Tibial nerve (tissue), 4 donors: ENCODE measurements around the gene C5. TPM values are rescaled to one million over a fixed set of nuclear protein-coding genes. Genes with fewer than 3 reads are reported as not detected.

Experiments used
- DNase-seq, 2 donors: peaks; one replicate each; pipeline ENCODE4 v3.0.0-alpha.2; 2019; ENCODE audit warnings: low spot score in 2 of 2
- H3K27ac ChIP-seq, 4 donors: fragments of 200-600 bp; sonication (generic) in 3 of 4; one replicate each; pipeline ENCODE4 v1.5.1; 2017 to 2019; ENCODE audit warnings: mild to moderate bottlenecking in 1 of 4
- H3K27me3 ChIP-seq, 2 donors: fragments of 200-600 bp; sonication (generic) in 1 of 2; one replicate each; pipeline versions ENCODE4 v1.5.1 to v1.6.0; 2017 to 2019
- H3K36me3 ChIP-seq, 3 donors: fragments of 200-600 bp; sonication (generic); one replicate each; pipeline ENCODE4 v1.5.1; 2018 to 2019
- H3K4me1 ChIP-seq, 4 donors: fragments of 200-600 bp; sonication (generic) in 3 of 4; one replicate each; pipeline ENCODE4 v1.5.1; 2017 to 2019
- H3K4me3 ChIP-seq, 4 donors: fragments of 200-600 bp; sonication (generic) in 3 of 4; one replicate each; pipeline ENCODE4 v1.5.1; 2017 to 2019; ENCODE audit warnings: mild to moderate bottlenecking in 1 of 4, moderate library complexity in 1 of 4
- H3K9me3 ChIP-seq, 4 donors: fragments of 200-600 bp; sonication (generic) in 3 of 4; one replicate each; pipeline ENCODE4 v1.5.1; 2017 to 2019
- EP300 ChIP-seq, 2 donors: sonication (generic); formaldehyde crosslinking; IDR thresholded peaks; one replicate each; pipeline ENCODE4 v1.6.1; 2017; ENCODE audit warnings: antibody characterized with exemption in 2 of 2, mild to moderate bottlenecking in 1 of 2
- POLR2A ChIP-seq, 2 donors: fragments of 450-650 bp; IDR thresholded peaks; one replicate each; pipeline ENCODE4 v1.6.1; 2017; ENCODE audit warnings: antibody characterized with exemption in 2 of 2, mild to moderate bottlenecking in 2 of 2, moderate library complexity in 2 of 2
- WGBS, 2 donors: methylation state at CpG; one replicate each; pipeline ENCODE4 v1.1.5; 2018; 5-methylcytosine and 5-hydroxymethylcytosine counted together
- total RNA-seq, 4 donors: library from RNA; depleted of rRNA; stranded (reverse); fragments of >200 nt; gene quantifications; one replicate each; pipeline ENCODE4 v1.1.0, GENCODE V29; 2016
- TF ChIP-seq, protein P1 (sequence below), 5 experiments: fragments of 200-600 bp in 3 of 5; fragments of 450-650 bp in 2 of 5; sonication (generic) in 3 of 5; IDR thresholded peaks; one replicate each; pipeline ENCODE4 v1.5.1; 2016 to 2019; ENCODE audit warnings: antibody characterized with exemption in 5 of 5, mild to moderate bottlenecking in 3 of 5, moderate library complexity in 2 of 5

The C5 gene
- total RNA-seq, 4 donors from 2014 or later = 18.9 to 33.0 (median 23.2) TPM

DNA sequence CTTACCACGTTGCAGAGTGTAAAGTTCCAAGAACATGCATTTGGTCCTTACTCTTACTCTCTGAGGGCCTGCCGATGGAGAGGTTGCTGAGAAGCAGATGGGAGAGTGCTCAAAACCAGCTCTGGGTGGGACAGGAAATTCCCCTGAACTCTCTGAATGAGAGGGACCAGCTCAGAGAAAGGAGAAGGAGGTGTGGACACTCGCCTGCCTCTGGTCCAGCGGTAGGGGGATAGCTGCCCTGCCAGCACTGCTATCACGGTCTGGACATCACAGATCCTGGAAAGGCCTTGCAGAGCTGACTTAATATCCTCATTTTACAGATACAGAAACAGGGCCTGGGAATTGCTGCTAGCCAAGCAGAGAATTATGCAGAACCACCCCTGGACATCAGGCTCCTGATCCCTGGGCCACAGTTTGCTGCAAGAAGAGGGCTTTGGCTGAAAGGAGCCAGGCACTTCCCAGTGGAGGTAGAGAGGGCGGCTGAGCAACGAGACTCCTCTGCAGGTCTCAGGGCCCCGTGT, 128.4 kb downstream of the C5 start:
- no peaks in the 10 kb centered on the region for H3K36me3 ChIP-seq
- no peaks in the 10 kb centered on the region for H3K27me3 ChIP-seq
- no peaks in the 10 kb centered on the region for H3K9me3 ChIP-seq
- no peak overlapping the region for H3K4me3 ChIP-seq
- DNase-seq = no peak
- peaks cover 3 to 62% (median 40%) of the 10 kb centered on the region in 4 donors for H3K4me1 ChIP-seq
- WGBS, 2 donors = 45 to 48% methylated on average over 8 of the region's 8 CpGs
- no peak for TF ChIP-seq POLR2A (IDR thresholded peaks at IDR 0.05)
- no peak for TF ChIP-seq EP300 (IDR thresholded peaks at IDR 0.05)
- TF ChIP-seq, protein P1, sequence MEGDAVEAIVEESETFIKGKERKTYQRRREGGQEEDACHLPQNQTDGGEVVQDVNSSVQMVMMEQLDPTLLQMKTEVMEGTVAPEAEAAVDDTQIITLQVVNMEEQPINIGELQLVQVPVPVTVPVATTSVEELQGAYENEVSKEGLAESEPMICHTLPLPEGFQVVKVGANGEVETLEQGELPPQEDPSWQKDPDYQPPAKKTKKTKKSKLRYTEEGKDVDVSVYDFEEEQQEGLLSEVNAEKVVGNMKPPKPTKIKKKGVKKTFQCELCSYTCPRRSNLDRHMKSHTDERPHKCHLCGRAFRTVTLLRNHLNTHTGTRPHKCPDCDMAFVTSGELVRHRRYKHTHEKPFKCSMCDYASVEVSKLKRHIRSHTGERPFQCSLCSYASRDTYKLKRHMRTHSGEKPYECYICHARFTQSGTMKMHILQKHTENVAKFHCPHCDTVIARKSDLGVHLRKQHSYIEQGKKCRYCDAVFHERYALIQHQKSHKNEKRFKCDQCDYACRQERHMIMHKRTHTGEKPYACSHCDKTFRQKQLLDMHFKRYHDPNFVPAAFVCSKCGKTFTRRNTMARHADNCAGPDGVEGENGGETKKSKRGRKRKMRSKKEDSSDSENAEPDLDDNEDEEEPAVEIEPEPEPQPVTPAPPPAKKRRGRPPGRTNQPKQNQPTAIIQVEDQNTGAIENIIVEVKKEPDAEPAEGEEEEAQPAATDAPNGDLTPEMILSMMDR (IDR thresholded peaks at IDR 0.05) = no peak
- peak overlapping the region; percentile 46 to 95 (median 86) for H3K27ac ChIP-seq

GRCh38 chr9:120920806-120921178, 129.3 kb downstream of the C5 start:
- no peak for TF ChIP-seq EP300 (IDR thresholded peaks at IDR 0.05)
- no peak for TF ChIP-seq POLR2A (IDR thresholded peaks at IDR 0.05)
- TF ChIP-seq, protein P1 (IDR thresholded peaks at IDR 0.05) = no peak
- H3K27me3 ChIP-seq = no peaks in the 10 kb centered on the region
- 59 to 70% methylated on average over 3 of the region's 3 CpGs for WGBS, 2 donors
- H3K9me3 ChIP-seq = no peaks in the 10 kb centered on the region
- peaks cover 4 to 66% (median 48%) of the 10 kb centered on the region in 4 donors for H3K4me1 ChIP-seq
- DNase-seq = no peak
- no peaks in the 10 kb centered on the region for H3K36me3 ChIP-seq
- peak overlapping the region; percentile 60 to 95 (median 86) for H3K27ac ChIP-seq
- no peak overlapping the region for H3K4me3 ChIP-seq

DNA sequence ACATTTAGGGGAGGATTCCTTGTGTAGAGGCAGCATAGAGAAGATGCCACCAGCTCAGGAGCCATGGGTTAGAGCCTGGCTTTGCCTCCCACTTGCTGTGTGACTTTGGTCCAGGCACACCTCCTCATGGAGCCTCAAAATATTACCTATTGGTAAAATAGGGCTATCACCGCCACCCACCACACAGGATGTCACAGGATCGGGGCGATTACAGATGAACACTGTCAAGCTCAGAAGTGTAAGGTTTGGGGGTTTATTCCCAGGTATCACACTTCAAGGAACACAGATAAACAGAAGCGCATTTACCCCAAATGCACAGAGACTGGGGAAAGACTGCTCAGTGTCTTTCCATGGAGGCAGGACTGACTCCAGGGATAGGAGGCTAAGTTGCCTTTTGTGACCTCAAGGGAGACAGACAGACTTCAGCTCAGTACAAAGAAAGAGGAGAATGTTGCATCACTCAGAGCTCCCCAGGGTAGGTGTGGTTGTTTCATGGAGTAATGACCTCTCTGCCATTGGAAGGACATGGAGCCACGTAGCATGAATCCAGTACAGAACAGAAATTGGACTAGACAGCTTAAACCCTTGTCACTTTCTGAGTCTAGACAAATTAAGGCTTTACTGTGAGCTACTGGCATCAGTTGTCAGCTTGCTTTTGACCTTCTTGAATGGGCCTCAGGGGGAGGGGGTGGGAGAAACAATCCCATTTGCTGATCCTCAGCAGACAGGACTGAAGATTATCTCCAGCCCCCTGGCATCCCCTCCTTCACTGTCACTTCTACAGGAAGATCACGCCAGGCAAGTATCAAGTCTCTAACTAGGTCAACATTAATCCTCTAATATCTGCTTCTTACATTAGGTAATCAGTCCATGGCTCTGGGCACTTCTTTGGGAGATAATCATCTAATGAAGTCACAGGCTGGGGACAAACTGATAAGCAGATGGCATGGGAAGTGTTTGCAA, 130.0 kb downstream of the C5 start:
- H3K27ac ChIP-seq = peak overlapping the region; percentile 60 to 95 (median 86)
- 85 to 92% methylated on average over 6 of the region's 6 CpGs for WGBS, 2 donors
- DNase-seq = peak; percentile 63 to 75
- H3K9me3 ChIP-seq = no peaks in the 10 kb centered on the region
- H3K4me1 ChIP-seq = peaks cover 5 to 70% (median 53%) of the 10 kb centered on the region in 4 donors
- H3K27me3 ChIP-seq = no peaks in the 10 kb centered on the region
- TF ChIP-seq EP300 (IDR thresholded peaks at IDR 0.05) (peak in 1 of 2 donors; percentile 64), POLR2A (IDR thresholded peaks at IDR 0.05) (no peak)
- no peaks in the 10 kb centered on the region for H3K36me3 ChIP-seq
- no peak overlapping the region for H3K4me3 ChIP-seq

DNA sequence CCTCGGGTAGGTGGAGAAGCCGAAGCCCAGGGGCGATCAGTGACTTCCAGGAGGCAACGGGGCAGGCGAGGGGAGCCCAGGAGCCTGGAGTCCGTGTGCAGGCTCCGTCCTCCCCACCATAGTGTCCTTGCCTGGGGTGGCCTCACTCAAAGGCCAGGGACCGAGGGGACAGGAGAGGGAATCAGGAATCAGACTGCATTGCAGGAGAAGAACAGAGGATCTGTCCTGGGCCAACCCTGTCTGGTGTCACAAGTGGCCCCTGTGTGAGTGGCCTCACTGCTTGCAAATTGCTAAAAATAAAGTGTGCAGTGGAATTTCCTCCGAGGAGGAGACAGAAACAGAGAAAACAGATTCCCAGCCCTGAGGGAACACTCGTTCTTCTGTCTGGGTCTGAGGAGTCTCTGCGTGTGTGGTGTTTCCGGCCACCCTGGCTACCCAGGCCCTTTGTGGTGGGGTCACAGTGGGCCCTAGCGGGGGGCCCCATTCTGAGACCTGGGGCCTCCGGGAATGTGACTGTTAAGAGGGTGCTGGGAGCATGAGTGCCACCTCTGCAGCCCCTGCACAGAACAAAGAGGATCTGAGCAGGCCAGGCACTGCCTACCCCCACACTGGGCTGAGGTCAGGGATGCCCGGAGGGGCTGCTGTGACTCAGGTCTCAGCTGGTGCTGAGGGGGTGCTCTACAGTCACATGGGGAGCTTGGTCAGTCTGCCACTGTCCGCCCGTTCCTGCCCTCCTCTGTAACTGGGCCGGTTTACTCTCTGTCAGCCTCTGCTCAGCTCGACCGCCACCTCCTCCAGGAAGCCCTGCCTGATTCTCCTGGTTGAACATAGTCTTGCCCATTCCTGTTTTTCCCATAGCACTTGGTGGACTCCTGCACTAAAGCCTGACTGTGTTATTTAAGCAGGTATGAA, 130.9 kb downstream of the C5 start:
- Histone ChIP-seq H3K36me3 (no peaks in the 10 kb centered on the region), H3K9me3 (no peaks in the 10 kb centered on the region), H3K4me1 (peaks cover 5 to 79% (median 62%) of the 10 kb centered on the region in 4 donors), H3K4me3 (no peak overlapping the region), H3K27ac (peak overlapping the region; percentile 60 to 95 (median 86)), H3K27me3 (no peaks in the 10 kb centered on the region)
- WGBS, 2 donors = 38 to 43% methylated on average over 18 to 20 of the region's 20 CpGs
- TF ChIP-seq EP300 (IDR thresholded peaks at IDR 0.05) = peak in 1 of 2 donors; percentile 61
- TF ChIP-seq, protein P1 (IDR thresholded peaks at IDR 0.05) = no peak
- peak in 1 of 2 donors; percentile 21 for TF ChIP-seq POLR2A (IDR thresholded peaks at IDR 0.05)
- DNase-seq = no peak
